Testis (tissue), 2 donors: ENCODE measurements around the gene PDC.

Source experiments
- POLR2A ChIP-seq: fragments of 450-650 bp; IDR thresholded peaks from one replicate; pipeline ENCODE4 v1.6.1; 2017; ENCODE audit warnings: antibody characterized with exemption, mild to moderate bottlenecking, moderate library complexity
- TF ChIP-seq, protein P1 (sequence below), 3 experiments: fragments of 450-650 bp in 2 of 3; fragments of 200-600 bp in 1 of 3; sonication (generic) in 1 of 3; IDR thresholded peaks; one replicate each; pipeline ENCODE4 v1.5.1; 2016 to 2019; ENCODE audit warnings: antibody characterized with exemption in 3 of 3, mild to moderate bottlenecking in 2 of 3, moderate library complexity in 1 of 3

DNA sequence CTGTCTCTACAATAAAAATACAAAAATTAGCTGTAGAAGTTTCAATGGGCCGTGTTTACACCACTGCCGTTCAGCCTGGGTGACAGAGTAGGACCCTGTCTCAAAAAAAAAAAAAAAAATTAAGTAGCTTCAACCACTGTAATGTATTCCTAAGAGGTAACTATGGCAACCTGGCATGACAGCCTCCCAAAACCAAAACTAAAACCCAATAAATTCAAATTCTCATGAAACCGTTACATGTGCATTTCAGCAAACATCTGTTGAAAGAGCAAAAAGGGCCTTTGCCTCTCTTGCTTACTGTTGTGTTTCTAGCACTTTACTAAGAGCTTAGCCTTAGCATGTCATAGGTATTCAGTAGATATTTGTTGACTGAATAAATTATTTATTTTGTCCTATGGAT, 51.8 kb downstream of the PDC start:
- TF ChIP-seq, protein P1, sequence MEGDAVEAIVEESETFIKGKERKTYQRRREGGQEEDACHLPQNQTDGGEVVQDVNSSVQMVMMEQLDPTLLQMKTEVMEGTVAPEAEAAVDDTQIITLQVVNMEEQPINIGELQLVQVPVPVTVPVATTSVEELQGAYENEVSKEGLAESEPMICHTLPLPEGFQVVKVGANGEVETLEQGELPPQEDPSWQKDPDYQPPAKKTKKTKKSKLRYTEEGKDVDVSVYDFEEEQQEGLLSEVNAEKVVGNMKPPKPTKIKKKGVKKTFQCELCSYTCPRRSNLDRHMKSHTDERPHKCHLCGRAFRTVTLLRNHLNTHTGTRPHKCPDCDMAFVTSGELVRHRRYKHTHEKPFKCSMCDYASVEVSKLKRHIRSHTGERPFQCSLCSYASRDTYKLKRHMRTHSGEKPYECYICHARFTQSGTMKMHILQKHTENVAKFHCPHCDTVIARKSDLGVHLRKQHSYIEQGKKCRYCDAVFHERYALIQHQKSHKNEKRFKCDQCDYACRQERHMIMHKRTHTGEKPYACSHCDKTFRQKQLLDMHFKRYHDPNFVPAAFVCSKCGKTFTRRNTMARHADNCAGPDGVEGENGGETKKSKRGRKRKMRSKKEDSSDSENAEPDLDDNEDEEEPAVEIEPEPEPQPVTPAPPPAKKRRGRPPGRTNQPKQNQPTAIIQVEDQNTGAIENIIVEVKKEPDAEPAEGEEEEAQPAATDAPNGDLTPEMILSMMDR (IDR thresholded peaks at IDR 0.05), result no peak
- no peak for TF ChIP-seq POLR2A
